ENCODE measurements around the gene PROS1. TPM values are rescaled to one million over a fixed set of nuclear protein-coding genes. Genes with fewer than 3 reads are reported as not detected.

PROS1 gene
- total RNA-seq, 1 experiment from 2014 or later = 1.3 TPM

DNA sequence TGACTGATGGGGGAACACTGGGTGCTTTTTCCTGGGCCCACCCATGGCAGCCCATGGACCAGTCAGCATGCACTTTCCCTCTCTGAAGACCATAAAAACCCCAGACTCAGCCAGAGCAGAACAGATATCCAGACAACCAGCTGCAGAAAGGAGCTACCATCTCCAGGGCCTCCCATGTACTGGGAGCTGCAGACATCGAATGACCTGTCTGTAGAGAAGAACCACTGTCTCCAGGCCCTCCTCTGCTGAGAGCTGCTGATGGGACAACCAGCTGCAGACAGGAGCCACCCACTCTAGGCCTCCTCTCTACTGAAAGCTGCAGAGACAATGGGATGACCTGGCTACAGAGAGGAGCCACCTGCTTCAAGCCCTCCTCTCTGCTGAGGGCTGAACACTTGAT is 66.6 kb downstream of the PROS1 start:
- Histone ChIP-seq H2AK5ac (ENCODE audit: insufficient read length, low read length) (no peak overlapping the region), H3K4me1 (ENCODE audit: insufficient read depth, low read length) (no peaks in the 10 kb centered on the region), H3K27ac (ENCODE audit: insufficient read length, low read depth, low read length) (no peak overlapping the region), H4K91ac (ENCODE audit: insufficient read length, low read depth, low read length) (no peak overlapping the region), H3K79me1 (ENCODE audit: insufficient read depth, low read depth, low read length, poor library complexity, severe bottlenecking) (no peaks in the 10 kb centered on the region), H3T11ph (ENCODE audit: low read length) (no peak overlapping the region), H3K79me2 (ENCODE audit: insufficient read depth, low read length) (no peaks in the 10 kb centered on the region), H3K18ac (ENCODE audit: insufficient read length, low read depth, low read length) (no peak overlapping the region), H4K20me1 (ENCODE audit: control insufficient read depth, insufficient read depth, insufficient read length) (no peaks in the 10 kb centered on the region), H2BK120ac (ENCODE audit: low read depth, low read length, poor library complexity, severe bottlenecking) (no peak overlapping the region), H3K9ac (ENCODE audit: extremely low read depth, insufficient read length, low read length) (no peak overlapping the region), H3K56ac (ENCODE audit: insufficient read length, low read depth, low read length) (no peak overlapping the region), H3K9me3 (ENCODE audit: control insufficient read depth, low read depth, low read length) (peaks cover 33% of the 10 kb centered on the region), H3K27me3 (ENCODE audit: insufficient read depth, low read length) (no peaks in the 10 kb centered on the region), H3K4ac (ENCODE audit: low read depth, low read length) (no peak overlapping the region), H4K8ac (replicated peaks; ENCODE audit: insufficient read length, low read depth, low read length) (no peak overlapping the region), H2BK15ac (ENCODE audit: low read depth, low read length) (no peak overlapping the region), H2AFZ (ENCODE audit: low read length) (no peak overlapping the region), H2BK5ac (ENCODE audit: insufficient read length, low read length) (no peak overlapping the region), H3K23ac (ENCODE audit: insufficient read length, low read depth, low read length) (no peak overlapping the region), H3K23me2 (ENCODE audit: insufficient read length, low read depth, low read length, poor library complexity, severe bottlenecking) (no peaks in the 10 kb centered on the region), H2BK20ac (ENCODE audit: low read depth, low read length, poor library complexity, severe bottlenecking) (no peak overlapping the region), H2BK12ac (ENCODE audit: insufficient read length, low read depth, low read length) (no peak overlapping the region), H3K14ac (ENCODE audit: insufficient read depth, low read length) (no peak overlapping the region), H3K4me2 (ENCODE audit: insufficient read depth, insufficient read length, low read length) (no peak overlapping the region), H4K5ac (ENCODE audit: insufficient read length, low read depth, low read length) (no peak overlapping the region)
- peaks cover 79 to 85% of the 10 kb centered on the region in 2 experiments for H3K9me3 Mint-ChIP-seq
- no CpG with 5 or more reads among the region's 1 CpG for WGBS (ENCODE audit: extremely low coverage, insufficient read length, low lambda C conversion rate)
- H3K27ac Mint-ChIP-seq = no peak overlapping the region
- peaks cover 5% of the 10 kb centered on the region; the same call in 1 of the 2 replicates for H3K27me3 Mint-ChIP-seq (ENCODE audit: low read depth)
- no peak overlapping the region for H3K4me3 Mint-ChIP-seq
- H3K36me3 Mint-ChIP-seq (ENCODE audit: insufficient read depth in 1 of 3, low read depth in 3 of 3) = peaks cover 2 to 12% (median 5%) of the 10 kb centered on the region in 3 experiments; a peak in 6 of 7 replicates
- TF ChIP-seq, protein P1, sequence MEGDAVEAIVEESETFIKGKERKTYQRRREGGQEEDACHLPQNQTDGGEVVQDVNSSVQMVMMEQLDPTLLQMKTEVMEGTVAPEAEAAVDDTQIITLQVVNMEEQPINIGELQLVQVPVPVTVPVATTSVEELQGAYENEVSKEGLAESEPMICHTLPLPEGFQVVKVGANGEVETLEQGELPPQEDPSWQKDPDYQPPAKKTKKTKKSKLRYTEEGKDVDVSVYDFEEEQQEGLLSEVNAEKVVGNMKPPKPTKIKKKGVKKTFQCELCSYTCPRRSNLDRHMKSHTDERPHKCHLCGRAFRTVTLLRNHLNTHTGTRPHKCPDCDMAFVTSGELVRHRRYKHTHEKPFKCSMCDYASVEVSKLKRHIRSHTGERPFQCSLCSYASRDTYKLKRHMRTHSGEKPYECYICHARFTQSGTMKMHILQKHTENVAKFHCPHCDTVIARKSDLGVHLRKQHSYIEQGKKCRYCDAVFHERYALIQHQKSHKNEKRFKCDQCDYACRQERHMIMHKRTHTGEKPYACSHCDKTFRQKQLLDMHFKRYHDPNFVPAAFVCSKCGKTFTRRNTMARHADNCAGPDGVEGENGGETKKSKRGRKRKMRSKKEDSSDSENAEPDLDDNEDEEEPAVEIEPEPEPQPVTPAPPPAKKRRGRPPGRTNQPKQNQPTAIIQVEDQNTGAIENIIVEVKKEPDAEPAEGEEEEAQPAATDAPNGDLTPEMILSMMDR (conservative IDR thresholded peaks at IDR 0.05) = no peak
- H3K4me1 Mint-ChIP-seq = no peaks in the 10 kb centered on the region
- no peak for DNase-seq

All from H9 (cell line).